Stimulated activated CD4-positive, alpha-beta T cell treated with anti-CD3 and anti-CD28 coated beads, Interleukin-1b, Interleukin-23, amount 100 ng/mL, for 1 hour (primary cell): ENCODE data around the gene NEK10.
"Not testable (repeated sequence)": the region's sequence is repeated elsewhere in the genome, so short reads cannot be mapped to it uniquely, and the experiment has no call there.

ENCODE experiments used
- DNase-seq, 2 donors: peaks; one replicate each; pipeline ENCODE4 v3.0.0-alpha.2; 2020; ENCODE audit warnings: low read depth in 2 of 2

Gene NEK10, protein sequence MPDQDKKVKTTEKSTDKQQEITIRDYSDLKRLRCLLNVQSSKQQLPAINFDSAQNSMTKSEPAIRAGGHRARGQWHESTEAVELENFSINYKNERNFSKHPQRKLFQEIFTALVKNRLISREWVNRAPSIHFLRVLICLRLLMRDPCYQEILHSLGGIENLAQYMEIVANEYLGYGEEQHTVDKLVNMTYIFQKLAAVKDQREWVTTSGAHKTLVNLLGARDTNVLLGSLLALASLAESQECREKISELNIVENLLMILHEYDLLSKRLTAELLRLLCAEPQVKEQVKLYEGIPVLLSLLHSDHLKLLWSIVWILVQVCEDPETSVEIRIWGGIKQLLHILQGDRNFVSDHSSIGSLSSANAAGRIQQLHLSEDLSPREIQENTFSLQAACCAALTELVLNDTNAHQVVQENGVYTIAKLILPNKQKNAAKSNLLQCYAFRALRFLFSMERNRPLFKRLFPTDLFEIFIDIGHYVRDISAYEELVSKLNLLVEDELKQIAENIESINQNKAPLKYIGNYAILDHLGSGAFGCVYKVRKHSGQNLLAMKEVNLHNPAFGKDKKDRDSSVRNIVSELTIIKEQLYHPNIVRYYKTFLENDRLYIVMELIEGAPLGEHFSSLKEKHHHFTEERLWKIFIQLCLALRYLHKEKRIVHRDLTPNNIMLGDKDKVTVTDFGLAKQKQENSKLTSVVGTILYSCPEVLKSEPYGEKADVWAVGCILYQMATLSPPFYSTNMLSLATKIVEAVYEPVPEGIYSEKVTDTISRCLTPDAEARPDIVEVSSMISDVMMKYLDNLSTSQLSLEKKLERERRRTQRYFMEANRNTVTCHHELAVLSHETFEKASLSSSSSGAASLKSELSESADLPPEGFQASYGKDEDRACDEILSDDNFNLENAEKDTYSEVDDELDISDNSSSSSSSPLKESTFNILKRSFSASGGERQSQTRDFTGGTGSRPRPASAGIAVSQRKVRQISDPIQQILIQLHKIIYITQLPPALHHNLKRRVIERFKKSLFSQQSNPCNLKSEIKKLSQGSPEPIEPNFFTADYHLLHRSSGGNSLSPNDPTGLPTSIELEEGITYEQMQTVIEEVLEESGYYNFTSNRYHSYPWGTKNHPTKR

DNA sequence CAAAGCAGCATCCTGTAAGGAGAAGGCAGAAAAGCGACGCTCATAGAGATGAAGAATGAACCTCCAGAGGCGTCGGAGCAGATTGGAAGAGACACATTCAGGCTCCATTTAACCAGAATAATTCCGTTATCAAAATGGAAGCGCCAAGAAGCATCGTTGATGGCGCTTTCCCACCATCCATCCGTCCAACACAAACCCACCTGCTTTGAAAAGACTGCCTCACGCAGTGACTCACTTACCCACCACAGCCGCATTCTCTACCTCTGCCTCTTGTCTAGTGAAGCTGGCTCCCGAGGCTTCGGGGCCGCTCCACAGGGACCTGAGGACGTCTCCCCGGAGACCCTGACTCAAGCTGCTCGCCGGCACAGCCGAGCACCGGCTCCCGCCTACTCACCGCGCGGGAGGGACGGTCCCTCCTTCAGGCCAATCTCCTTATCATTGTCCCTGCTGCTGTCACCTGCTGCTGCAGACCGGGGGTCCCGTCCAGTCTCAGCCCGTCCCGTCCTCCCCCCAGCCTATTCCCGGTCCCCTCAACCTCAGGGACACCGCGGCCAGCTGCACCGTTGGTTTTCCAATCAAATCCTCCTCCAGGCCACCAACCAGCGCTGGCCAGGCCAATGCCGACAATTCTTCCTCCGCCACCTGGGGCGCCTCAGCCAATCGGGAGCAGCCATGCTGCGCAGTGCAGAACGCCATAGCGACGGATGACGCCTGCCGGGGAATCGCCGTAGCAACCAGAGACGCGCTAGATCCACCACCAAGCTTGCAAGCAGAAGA is at the start of gene NEK10:
Gene NEK10, minus strand, starts transcription at position 553 of the 777 bp plus-strand sequence. CDS start 16,501 bp downstream, outside the sequence.
- DNase-seq, result peak; percentile 69 to 77

GRCh38 chr3:27415202-27415601 is 46.0 kb upstream of the NEK10 start:
- no peak for DNase-seq

DNA sequence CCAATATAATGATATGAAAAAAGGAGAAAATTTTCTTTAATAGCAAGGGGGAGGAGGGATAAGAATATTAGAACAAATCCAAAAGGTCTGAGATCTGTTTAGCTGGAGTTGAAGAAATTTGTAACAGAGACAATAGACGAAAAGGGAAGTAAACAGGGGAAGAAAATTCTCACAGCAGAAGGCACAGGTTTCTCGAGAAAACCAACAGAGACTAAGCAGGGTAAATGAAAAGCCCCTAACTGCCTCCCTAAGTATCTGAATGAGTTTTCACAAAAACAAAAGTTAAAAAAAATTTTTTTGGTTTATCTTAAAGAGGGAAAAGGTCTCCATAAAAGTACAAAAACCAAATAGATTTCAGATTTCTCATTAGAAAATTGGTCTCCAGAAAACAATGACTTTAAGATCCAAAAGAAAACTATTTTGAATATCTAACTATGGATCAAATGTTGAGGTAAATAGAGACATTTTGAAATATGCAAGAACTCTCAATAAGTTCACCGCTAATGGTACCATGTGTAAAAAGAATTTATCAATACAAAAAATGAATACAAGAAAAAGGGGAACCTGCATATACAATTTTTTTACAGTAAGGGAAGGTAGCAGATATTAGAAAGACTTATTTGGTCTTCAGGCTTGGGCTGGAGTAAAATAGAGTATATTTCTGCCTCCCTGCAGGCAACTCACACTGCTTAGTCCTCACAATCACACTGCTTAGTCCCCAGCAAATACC is 23.9 kb upstream of the NEK10 start:
- no peak for DNase-seq

GRCh38 chr3:27392414-27392813 is 23.2 kb upstream of the NEK10 start:
- DNase-seq, result not testable (repeated sequence)

DNA sequence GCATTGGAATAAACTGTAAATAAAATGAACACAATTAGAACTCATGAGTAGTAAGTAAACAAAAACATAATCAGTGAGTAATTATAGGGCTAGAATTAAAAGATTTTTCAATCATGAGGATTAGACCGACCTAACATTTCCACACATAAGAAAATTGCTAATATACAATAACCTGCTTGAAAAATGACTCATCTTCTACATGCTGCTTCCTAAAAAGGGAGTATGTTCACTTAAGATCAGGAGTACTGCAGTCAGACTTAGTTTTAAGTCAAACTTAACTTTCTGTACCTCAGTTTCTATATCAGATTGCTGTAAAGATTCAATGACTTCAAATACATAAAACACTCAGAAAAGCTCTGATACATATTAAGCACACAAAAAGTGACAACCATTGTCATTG is 22.6 kb upstream of the NEK10 start:
- DNase-seq, result no peak

- DNase-seq, result no peak
Observed at GRCh38 chr3:27387625-27388024, 18.4 kb upstream of the NEK10 start.

DNA sequence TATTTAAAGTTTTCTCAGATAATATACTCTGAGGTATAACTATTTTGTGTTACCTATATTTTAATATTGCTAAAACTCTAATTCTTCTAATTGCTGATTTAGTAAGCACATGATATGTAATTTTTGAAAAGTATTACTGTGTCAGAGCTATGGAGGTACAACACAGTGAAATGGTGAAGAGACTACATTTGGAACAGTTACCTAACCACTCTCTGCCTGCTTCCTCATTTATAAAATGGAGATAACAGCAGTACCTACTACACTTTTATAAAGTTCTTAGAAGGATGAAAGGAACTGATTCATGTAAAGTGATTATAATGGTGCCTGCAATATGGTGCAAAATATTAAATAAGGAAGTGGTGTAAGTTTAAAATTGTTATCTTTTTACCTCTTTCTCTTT is 16.3 kb upstream of the NEK10 start:
- DNase-seq, result no peak

- DNase-seq, result no peak
Observed at GRCh38 chr3:27384191-27384590, 15.0 kb upstream of the NEK10 start.

DNA sequence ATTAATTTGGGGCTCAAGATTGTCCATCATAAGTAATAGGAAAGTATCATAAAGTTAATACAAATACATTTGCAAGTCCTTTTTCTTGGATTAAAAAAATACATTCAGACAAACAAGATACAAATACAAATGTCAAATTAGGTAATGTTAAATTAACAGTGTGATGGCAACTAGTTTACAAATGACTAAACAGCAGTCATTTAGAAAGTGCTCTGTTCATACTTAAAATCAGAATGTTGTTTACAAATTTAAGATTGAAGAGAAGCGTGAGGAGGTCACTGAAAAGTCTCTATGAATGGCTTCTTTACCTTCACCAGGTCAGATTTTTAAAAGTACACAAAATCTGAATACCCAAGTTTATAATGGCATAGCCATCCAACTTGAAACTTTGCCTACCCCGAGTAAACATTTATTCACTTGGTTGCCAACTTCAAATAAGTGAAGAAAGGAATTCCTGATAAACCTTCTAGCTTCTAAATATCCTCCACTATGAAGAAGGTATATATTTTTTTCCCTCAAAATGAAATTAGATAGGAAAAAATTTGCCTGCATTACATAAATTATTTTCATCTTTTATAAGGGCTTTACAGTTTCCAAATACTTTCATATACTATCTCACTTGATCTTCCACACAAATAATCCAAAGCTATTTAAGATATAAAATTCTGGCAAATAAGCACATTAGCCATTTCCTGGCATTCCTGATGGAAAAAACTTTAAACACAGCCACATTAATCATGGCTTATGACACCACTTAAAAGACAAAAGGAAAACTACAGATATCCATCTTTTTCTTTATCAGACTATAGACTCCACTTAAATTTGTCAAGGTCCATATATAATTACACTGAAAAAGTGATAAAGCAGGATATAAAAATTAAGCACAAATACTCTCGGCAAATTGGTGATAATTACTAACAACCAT is 11.5 kb upstream of the NEK10 start:
- DNase-seq, result no peak

- DNase-seq, result no peak
Observed at GRCh38 chr3:27378331-27378730, 9.1 kb upstream of the NEK10 start.

DNA sequence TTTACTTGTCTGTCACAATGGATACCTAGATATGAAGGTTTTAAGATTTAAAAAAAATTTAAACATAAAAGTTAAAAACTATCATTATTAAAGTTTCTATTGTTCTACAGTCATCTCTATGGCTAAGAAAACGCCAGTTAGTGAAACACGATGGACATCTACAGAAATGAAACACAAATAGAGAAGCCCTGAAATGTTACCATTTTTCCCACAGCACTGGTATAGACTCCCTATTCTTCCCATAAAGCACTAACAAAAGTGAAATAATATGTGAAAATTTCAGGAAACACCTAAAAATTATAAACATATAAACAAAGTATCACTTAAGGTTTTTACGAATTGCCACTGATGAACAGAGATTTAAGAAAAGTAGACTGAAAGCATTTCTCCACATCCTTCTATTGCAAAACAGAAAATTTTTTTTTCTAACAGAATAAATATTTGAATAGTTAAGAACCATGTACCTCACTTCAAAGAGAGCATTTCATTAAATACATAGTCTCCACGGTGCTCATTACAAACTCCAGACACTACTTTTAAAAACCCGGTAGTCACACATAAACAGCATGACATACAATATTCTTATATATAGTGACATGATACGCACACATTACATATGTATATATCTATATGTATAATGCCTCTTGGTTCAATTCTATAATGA is 7.1 kb upstream of the NEK10 start:
- DNase-seq, result no peak

DNA sequence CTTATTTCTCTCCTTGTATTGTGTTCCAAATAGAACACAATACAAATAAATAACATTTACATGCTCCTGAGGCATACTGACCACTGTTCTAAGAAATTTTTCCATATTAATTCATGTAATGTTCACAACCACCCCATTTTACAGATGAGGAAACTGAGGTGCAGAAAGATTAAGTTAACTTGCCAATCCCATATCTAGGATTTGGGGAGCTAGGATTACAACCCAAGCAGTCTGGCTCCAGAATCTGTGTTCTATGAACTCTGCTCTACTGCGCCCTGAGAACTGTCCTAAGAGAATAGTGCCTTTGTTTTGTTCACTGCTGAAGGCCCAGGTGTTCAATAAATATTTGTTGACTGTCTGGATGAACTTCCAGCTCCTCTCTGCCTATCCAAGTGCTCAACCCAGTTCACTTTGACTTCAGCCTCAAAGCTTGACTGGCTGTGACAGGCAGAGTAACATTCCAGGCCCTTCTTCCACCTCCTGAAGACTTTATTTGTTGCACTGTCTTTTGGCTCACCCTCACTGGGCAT is 3.1 kb downstream of the NEK10 start:
- DNase-seq, result no peak

DNA sequence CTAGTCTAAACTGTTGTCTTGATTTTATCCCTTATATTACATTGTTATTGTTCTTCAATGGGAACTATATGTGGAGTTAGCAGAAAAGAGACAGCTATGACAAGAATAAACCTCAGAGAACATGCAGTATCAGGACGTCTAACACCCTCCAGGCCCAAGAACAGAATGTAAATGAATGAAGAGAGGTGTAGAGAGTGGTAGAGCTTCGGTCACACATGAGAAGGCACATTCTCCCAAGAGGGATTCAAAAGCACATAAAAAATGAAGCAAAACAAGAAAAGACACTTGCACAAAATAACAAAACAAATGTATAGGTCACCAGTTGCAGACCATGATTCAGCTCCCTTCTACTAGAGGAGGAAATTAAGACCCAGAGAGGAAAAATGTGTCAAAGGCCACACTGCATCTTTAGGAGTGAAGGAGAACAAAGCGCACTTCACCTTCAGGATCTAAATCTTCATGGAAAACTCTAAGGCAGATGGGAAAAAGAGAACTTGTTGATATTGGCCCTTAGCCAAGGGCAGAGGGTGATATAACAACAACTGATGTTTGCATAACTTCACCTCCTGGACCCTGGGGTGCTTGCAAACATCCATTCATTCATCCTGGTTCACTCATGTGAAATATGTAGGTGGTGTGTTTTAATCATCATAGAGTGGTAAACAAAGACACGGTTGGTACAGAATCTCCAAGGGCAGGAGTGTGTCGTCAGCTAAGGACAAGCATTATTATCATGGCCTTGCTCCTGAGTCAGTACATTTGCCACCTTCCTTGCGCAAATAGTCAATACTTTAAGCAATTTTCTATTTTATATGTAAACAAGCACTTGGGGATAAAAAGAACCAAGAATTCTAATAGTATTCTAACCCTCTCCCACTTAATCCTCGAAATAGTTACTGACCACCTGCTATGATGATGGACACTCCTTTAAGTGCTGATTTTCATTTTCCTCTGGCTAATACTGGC is 8.8 kb downstream of the NEK10 start:
- DNase-seq, result no peak

DNA sequence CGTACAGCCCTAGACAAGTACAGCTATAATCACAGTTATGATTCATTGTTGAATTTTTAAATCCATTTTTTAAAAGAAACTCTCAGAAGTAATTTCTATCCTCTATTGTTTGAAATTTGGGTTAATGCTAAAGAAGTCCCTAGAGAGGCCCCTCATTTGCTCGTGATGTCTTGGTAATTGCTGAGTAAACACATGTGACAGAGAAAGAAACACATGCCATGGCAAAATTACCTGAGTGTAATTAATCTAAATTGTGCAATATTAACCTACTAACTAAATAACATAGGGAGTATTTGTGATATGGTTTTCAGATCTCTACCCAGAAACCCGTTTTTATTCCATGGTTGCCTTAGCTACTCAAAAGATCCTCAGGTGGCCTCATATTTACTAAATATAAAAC is 10.8 kb downstream of the NEK10 start:
- DNase-seq, result no peak

- DNase-seq, result peak in 1 of 2 donors; percentile 19
Observed at GRCh38 chr3:27357665-27358258, 11.4 kb downstream of the NEK10 start.

DNA sequence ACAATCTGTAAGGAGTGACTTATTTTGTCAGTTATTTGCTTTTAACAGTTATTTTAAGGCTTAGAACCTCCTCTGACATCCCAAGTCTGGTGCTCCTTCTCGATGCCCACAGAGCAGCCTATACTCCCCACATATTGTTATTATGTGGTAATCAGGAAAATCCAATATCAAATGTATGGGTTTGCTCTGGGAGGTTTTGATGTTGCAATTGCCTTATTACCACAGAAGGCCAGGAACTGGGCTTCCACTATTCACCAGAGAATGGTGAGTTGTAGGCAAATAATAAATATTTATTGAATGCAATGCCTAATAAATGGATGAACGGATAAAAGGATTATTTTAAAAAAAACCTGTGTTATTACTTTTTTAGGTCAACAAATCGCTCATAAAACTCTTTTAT is 12.2 kb downstream of the NEK10 start:
- no peak for DNase-seq

GRCh38 chr3:27354588-27355203 is 14.5 kb downstream of the NEK10 start:
- no peak for DNase-seq
